ENCODE measurements around the gene INF2. TPM values are rescaled to one million over a fixed set of nuclear protein-coding genes. Genes with fewer than 3 reads are reported as not detected.

The INF2 gene
- total and polyA plus RNA-seq, 4 donors = 13.1 to 51.6 (median 25.5) TPM

DNA sequence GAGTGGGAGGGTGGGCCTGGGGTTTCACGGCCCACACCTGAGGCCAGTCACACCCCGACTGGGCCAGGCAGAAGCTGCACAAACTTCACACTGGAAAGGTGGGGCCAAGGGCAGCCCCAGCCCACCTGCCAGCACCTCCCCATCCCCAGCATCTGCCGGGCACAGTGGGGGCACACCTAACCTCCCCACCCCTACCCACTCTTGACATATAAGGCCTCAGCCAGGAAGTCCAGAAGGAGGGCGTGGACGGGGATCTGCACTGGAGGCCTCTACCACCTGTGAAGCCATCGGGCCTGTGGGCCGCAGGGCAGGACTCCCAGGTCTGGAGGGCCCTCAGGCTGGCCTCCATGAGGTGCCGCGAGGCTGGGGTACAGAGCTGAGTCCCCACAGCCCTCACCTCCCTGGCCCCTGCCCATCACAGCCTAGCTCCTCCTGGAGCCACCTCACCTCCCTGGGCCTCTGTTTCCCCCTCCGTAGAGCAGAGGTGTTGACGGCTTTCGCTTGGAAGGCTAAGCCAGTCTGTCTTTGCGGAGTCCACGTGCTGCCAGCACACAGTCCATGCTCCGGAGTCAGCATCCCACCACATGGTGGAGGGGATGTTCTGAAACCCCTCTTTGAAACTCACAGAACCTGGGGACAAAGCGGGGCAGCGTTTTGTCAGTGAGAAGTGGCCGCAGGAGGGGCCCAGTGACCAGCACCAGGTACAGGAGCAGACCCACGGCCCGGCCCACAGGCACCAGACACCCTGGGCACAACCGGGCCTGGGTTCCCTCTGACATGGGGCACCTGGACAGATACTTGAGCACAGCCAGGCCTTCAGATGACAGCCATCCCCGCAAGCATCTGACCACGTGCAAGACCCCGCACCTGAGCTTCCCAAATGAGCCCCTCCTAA lies 38.2 kb upstream of the INF2 start (continued):
- TF ChIP-seq ATF3 (IDR thresholded peaks at IDR 0.05) = no peak
- no peak for TF ChIP-seq TAF1 (conservative IDR thresholded peaks at IDR 0.05)
- no peak for TF ChIP-seq NR2F2 (IDR thresholded peaks at IDR 0.05)

DNA sequence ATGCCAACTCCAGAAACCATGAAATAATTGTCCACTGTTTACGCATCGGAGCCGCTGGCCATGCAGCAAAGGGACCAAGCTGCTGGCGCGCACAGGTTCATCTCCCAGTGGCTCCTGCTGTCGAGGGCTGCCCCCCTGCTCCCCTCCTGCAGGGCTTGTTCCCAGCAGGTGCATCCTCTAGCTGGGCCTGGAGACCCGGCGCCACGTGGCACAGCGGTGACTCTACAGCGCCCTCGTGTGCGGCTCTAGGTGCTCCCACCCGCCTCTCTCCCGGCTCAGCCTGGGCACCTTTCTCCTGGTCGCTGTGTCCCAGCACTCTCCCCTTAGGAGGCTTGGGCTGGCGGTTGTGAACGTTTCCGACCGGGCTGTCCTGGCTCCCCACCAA lies 37.5 kb upstream of the INF2 start:
- WGBS = 87% methylated on average over 20 of the region's 20 CpGs
- no peaks in the 10 kb centered on the region for H3K27me3 ChIP-seq (ENCODE audit: control insufficient read depth in 4 of 4, insufficient read depth in 4 of 4, low read length in 3 of 4)
- DNase-seq (ENCODE audit: low spot score) = no peak

More for the DNA sequence above, 37.5 kb upstream of the INF2 start:
- H3K9ac ChIP-seq (ENCODE audit: low read depth in 1 of 2, low read length in 2 of 2) = no peak overlapping the region
- no peak overlapping the region for H3K27ac ChIP-seq (ENCODE audit: low read depth in 1 of 2, low read length in 2 of 2)
- H3K9me3 ChIP-seq (ENCODE audit: control insufficient read depth in 4 of 4, low read length in 3 of 4) = no peaks in the 10 kb centered on the region
- no peaks in the 10 kb centered on the region for H3K36me3 ChIP-seq (ENCODE audit: control insufficient read depth in 4 of 4, insufficient read depth in 3 of 4, low read depth in 1 of 4, low read length in 3 of 4)
- no peak for TF ChIP-seq FOXA2 (IDR thresholded peaks at IDR 0.05)
- TF ChIP-seq JUND (IDR thresholded peaks at IDR 0.05) = no peak
- no peak for TF ChIP-seq HNF4A (conservative IDR thresholded peaks at IDR 0.05)
- TF ChIP-seq YY1 (IDR thresholded peaks at IDR 0.05) = no peak
- TF ChIP-seq HNF4G (IDR thresholded peaks at IDR 0.05) = no peak
- TF ChIP-seq, protein P1, sequence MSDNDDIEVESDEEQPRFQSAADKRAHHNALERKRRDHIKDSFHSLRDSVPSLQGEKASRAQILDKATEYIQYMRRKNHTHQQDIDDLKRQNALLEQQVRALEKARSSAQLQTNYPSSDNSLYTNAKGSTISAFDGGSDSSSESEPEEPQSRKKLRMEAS (IDR thresholded peaks at IDR 0.05) = no peak
- TF ChIP-seq, protein P2, sequence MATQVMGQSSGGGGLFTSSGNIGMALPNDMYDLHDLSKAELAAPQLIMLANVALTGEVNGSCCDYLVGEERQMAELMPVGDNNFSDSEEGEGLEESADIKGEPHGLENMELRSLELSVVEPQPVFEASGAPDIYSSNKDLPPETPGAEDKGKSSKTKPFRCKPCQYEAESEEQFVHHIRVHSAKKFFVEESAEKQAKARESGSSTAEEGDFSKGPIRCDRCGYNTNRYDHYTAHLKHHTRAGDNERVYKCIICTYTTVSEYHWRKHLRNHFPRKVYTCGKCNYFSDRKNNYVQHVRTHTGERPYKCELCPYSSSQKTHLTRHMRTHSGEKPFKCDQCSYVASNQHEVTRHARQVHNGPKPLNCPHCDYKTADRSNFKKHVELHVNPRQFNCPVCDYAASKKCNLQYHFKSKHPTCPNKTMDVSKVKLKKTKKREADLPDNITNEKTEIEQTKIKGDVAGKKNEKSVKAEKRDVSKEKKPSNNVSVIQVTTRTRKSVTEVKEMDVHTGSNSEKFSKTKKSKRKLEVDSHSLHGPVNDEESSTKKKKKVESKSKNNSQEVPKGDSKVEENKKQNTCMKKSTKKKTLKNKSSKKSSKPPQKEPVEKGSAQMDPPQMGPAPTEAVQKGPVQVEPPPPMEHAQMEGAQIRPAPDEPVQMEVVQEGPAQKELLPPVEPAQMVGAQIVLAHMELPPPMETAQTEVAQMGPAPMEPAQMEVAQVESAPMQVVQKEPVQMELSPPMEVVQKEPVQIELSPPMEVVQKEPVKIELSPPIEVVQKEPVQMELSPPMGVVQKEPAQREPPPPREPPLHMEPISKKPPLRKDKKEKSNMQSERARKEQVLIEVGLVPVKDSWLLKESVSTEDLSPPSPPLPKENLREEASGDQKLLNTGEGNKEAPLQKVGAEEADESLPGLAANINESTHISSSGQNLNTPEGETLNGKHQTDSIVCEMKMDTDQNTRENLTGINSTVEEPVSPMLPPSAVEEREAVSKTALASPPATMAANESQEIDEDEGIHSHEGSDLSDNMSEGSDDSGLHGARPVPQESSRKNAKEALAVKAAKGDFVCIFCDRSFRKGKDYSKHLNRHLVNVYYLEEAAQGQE (IDR thresholded peaks at IDR 0.05) = no peak
- TF ChIP-seq, protein P3, sequence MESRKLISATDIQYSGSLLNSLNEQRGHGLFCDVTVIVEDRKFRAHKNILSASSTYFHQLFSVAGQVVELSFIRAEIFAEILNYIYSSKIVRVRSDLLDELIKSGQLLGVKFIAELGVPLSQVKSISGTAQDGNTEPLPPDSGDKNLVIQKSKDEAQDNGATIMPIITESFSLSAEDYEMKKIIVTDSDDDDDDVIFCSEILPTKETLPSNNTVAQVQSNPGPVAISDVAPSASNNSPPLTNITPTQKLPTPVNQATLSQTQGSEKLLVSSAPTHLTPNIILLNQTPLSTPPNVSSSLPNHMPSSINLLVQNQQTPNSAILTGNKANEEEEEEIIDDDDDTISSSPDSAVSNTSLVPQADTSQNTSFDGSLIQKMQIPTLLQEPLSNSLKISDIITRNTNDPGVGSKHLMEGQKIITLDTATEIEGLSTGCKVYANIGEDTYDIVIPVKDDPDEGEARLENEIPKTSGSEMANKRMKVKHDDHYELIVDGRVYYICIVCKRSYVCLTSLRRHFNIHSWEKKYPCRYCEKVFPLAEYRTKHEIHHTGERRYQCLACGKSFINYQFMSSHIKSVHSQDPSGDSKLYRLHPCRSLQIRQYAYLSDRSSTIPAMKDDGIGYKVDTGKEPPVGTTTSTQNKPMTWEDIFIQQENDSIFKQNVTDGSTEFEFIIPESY (IDR thresholded peaks at IDR 0.05) = no peak
- TF ChIP-seq NR2F2 (IDR thresholded peaks at IDR 0.05) = no peak
- no peak for TF ChIP-seq FOXA1 (IDR thresholded peaks at IDR 0.05)
- no peak for TF ChIP-seq EGR1 (IDR thresholded peaks at IDR 0.05; ENCODE audit: low read depth in 2 of 2)
- no peak for TF ChIP-seq RAD21 (IDR thresholded peaks at IDR 0.05)
- no peak for TF ChIP-seq GABPA (IDR thresholded peaks at IDR 0.05 in 1 of 2, conservative IDR thresholded peaks at IDR 0.05 in 1 of 2)
- TF ChIP-seq RXRA (IDR thresholded peaks at IDR 0.05) = no peak
- TF ChIP-seq ATF3 (IDR thresholded peaks at IDR 0.05) = no peak
- no peak overlapping the region for H3K4me3 ChIP-seq (ENCODE audit: low read depth in 1 of 3, low read length in 3 of 3)
- H3K4me1 ChIP-seq (ENCODE audit: control insufficient read depth in 4 of 4, insufficient read depth in 4 of 4, low read length in 3 of 4) = peaks cover 0 to 33% (median 14%) of the 10 kb centered on the region in 4 donors
